Measurements from ENCODE around the gene CLSTN2. TPM values are rescaled to one million over a fixed set of nuclear protein-coding genes. Genes with fewer than 3 reads are reported as not detected.

CLSTN2 gene
- total RNA-seq, 4 donors from 2014 or later = 13.4 to 21.3 (median 19.4) TPM

DNA sequence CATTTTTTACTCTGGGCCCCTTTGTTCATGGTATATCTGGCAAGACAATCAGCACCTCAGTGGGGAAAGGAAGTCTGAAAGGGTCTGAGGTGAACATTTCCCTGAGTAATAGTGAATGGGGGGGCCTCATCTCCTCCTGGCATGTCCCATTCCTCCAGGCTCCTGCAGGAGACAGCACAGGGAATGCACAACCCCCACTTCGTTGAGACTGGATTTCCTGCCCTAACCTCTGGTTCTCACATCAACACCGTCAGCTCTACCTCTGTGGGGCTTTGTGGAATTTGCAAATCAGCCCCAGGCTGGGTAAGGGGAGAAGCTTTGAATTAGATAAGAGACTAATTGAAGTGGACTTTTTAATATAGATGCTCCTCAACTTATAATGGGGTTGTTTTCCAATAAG lies 574.5 kb downstream of the CLSTN2 start:
- TF ChIP-seq POLR2A (IDR thresholded peaks at IDR 0.05) (no peak), EP300 (IDR thresholded peaks at IDR 0.05) (no peak), CTCF (IDR thresholded peaks at IDR 0.05) (no peak)
- DNase-seq (ENCODE audit: low spot score in 2 of 2) = no peak
- H3K9me3 ChIP-seq = peaks cover 0 to 4% (median 0%) of the 10 kb centered on the region in 4 donors

GRCh38 chr3:140510303-140510861 lies 575.4 kb downstream of the CLSTN2 start:
- TF ChIP-seq POLR2A (IDR thresholded peaks at IDR 0.05) (no peak), CTCF (IDR thresholded peaks at IDR 0.05) (no peak), EP300 (IDR thresholded peaks at IDR 0.05) (no peak)
- Histone ChIP-seq H3K27ac (no peak overlapping the region), H3K4me1 (peaks cover 0 to 8% (median 3%) of the 10 kb centered on the region in 4 donors), H3K27me3 (no peaks in the 10 kb centered on the region), H3K4me3 (no peak overlapping the region), H3K9me3 (peaks cover 0 to 4% (median 0%) of the 10 kb centered on the region in 4 donors), H3K36me3 (no peaks in the 10 kb centered on the region)
- no peak for DNase-seq (ENCODE audit: low spot score in 2 of 2)
- 27 to 40% methylated on average over 6 of the region's 6 CpGs for WGBS, 2 donors

More for the DNA sequence above, 574.5 kb downstream of the CLSTN2 start:
- Histone ChIP-seq H3K36me3 (no peaks in the 10 kb centered on the region), H3K4me3 (no peak overlapping the region), H3K27me3 (no peaks in the 10 kb centered on the region), H3K27ac (no peak overlapping the region), H3K4me1 (peaks cover 0 to 13% (median 5%) of the 10 kb centered on the region in 4 donors)
- WGBS, 2 donors = 47 to 55% methylated on average over 2 of the region's 2 CpGs

DNA sequence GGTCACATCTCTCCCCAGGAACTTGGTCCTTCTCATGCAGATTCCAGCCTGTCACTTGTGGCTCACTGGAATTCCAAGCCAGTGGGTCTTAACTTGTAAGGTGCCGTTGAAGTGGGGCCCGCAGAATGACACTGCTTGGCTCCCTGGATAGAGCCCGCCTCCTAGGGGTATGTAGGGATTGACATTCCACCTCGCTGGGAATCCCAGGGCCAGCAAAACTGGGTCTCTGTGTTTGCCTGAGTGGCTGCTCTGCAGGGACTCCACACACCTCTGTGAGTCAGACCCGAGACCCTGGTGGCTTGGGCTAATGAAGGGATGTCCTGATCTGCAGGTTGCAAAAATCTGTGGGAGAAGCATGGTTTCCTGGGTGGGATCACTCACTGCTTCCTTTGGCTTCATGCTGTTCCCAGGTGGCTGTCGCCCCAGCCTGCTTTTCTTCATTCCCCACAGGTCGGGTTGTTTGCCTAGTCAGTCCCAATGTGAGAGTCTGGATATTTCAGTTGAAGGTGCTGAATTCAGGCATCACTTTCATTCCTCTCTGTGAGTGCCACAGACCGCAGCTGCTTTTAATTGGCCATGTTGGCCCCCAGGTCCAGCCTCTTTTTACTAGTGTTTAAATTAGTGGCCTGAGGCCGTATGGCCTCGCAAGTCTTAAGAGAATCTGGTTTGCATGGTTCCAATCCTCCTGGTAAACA lies 586.9 kb downstream of the CLSTN2 start:
- TF ChIP-seq CTCF (IDR thresholded peaks at IDR 0.05) = no peak
- TF ChIP-seq EP300 (IDR thresholded peaks at IDR 0.05) = no peak
- TF ChIP-seq POLR2A (IDR thresholded peaks at IDR 0.05) = no peak
- no peak overlapping the region for H3K4me3 ChIP-seq
- H3K27ac ChIP-seq = no peak overlapping the region
- H3K27me3 ChIP-seq = no peaks in the 10 kb centered on the region
- DNase-seq (ENCODE audit: low spot score in 2 of 2) = no peak
- 78 to 82% methylated on average over 10 of the region's 10 CpGs for WGBS, 2 donors
- H3K9me3 ChIP-seq = peaks cover 0 to 29% (median 2%) of the 10 kb centered on the region in 4 donors
- no peaks in the 10 kb centered on the region for H3K4me1 ChIP-seq
- H3K36me3 ChIP-seq = no peaks in the 10 kb centered on the region

DNA sequence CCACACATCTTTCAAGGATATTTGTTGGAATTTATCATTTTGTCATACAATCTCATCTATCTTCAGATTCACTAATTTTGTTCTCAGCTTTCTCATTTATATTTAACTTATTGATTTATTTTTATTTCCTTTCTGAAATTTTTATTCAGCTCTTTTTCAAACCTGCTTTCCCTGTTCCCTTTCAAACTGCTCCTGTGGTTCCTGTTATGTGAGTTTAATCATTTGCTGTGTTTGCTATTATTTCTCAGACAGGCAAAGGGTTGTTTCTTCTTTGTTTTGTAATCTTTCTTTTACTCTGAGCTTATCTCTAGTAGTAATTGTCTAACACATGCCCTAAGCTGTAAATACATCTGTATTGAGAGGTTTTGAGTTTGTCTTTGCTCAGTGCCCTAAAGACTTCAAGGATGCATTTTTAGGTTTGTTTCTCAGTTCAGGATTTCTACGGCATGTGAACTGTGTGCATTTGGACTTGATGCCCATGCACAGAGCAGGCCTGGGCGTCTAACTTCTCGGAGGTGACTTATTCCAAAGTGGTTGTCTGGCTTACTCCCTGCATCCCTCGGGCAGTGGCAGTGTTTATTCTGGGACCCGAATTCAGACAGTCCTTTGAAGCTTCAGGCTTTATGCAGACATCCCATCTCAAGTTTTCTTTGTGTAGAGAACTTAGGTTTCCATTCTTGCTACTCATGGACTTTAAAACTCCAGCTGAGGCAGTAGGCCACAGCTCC lies 587.8 kb downstream of the CLSTN2 start:
- Histone ChIP-seq H3K27ac (no peak overlapping the region), H3K9me3 (peaks cover 0 to 20% (median 2%) of the 10 kb centered on the region in 4 donors), H3K4me1 (no peaks in the 10 kb centered on the region), H3K4me3 (no peak overlapping the region), H3K27me3 (no peaks in the 10 kb centered on the region), H3K36me3 (no peaks in the 10 kb centered on the region)
- DNase-seq (ENCODE audit: low spot score in 2 of 2) = no peak
- no peak for TF ChIP-seq EP300 (IDR thresholded peaks at IDR 0.05)
- TF ChIP-seq CTCF (IDR thresholded peaks at IDR 0.05) = no peak
- TF ChIP-seq POLR2A (IDR thresholded peaks at IDR 0.05) = no peak
- WGBS, 2 donors = 71 to 78% methylated on average over 5 of the region's 5 CpGs

- TF ChIP-seq EP300 (IDR thresholded peaks at IDR 0.05) (no peak), CTCF (IDR thresholded peaks at IDR 0.05) (no peak), POLR2A (IDR thresholded peaks at IDR 0.05) (no peak)
- no peaks in the 10 kb centered on the region for H3K4me1 ChIP-seq
- 93 to 95% methylated on average over 1 of the region's 1 CpG for WGBS, 2 donors
- H3K4me3 ChIP-seq = no peak overlapping the region
- H3K9me3 ChIP-seq = peaks cover 0 to 12% (median 2%) of the 10 kb centered on the region in 4 donors
- no peaks in the 10 kb centered on the region for H3K36me3 ChIP-seq
- no peaks in the 10 kb centered on the region for H3K27me3 ChIP-seq
- H3K27ac ChIP-seq = no peak overlapping the region
- no peak for DNase-seq (ENCODE audit: low spot score in 2 of 2)
These were observed 588.6 kb downstream of the CLSTN2 start for GRCh38 chr3:140523600-140523999.

All from tibial nerve (tissue), 4 donors.